Measurements from ENCODE around the gene NELL1. TPM values are rescaled to one million over a fixed set of nuclear protein-coding genes. Genes with fewer than 3 reads are reported as not detected.
A peak's percentile ranks its signal among the peaks of the same experiment; 100 is the strongest.

NELL1 gene
- total and polyA plus RNA-seq, 7 donors, result 0.34 to 1.1 (median 0.62) TPM; not detected in 3

- intact Hi-C loops (cut with DNase I), result no loop called here
- WGBS, 2 donors, result 1 to 4% methylated on average over 60 of the region's 60 CpGs
- no peak overlapping the region for H3K27ac ChIP-seq
- H3K27me3 ChIP-seq, result peaks cover 15 to 76% (median 42%) of the 10 kb centered on the region in 3 donors
- no peak for DNase-seq
- peaks cover 0 to 16% (median 13%) of the 10 kb centered on the region in 4 donors for H3K4me1 ChIP-seq
- no peaks in the 10 kb centered on the region for H3K9me3 ChIP-seq
- TF ChIP-seq POLR2A (IDR thresholded peaks at IDR 0.05) (no peak), CTCF (IDR thresholded peaks at IDR 0.05) (no peak), POLR2AphosphoS5 (IDR thresholded peaks at IDR 0.05) (no peak), EP300 (IDR thresholded peaks at IDR 0.05) (no peak)
- peak overlapping the region in 2 of 4 donors; percentile 12 to 21 for H3K4me3 ChIP-seq
- no peaks in the 10 kb centered on the region for H3K36me3 ChIP-seq
Observed at GRCh38 chr11:20669820-20670684, 666 bp downstream of the NELL1 start.

- intact Hi-C loops (cut with DNase I), result no loop called here
- Histone ChIP-seq H3K9me3 (no peaks in the 10 kb centered on the region), H3K4me3 (no peak overlapping the region), H3K27ac (no peak overlapping the region), H3K4me1 (peaks cover 0 to 16% (median 13%) of the 10 kb centered on the region in 4 donors), H3K27me3 (peaks cover 15 to 77% (median 42%) of the 10 kb centered on the region in 3 donors), H3K36me3 (no peaks in the 10 kb centered on the region)
- TF ChIP-seq CTCF (IDR thresholded peaks at IDR 0.05), result no peak
- 9 to 17% methylated on average over 21 of the region's 21 CpGs for WGBS, 2 donors
- no peak for DNase-seq
Observed at GRCh38 chr11:20670932-20671403, 1.6 kb downstream of the NELL1 start.

GRCh38 chr11:20671856-20672546 lies 2.6 kb downstream of the NELL1 start:
- H3K4me3 ChIP-seq, result no peak overlapping the region
- WGBS, 2 donors, result 22 to 36% methylated on average over 6 of the region's 6 CpGs
- no peak for TF ChIP-seq POLR2AphosphoS5 (IDR thresholded peaks at IDR 0.05)
- TF ChIP-seq CTCF (IDR thresholded peaks at IDR 0.05), result no peak
- intact Hi-C loops (cut with DNase I), result no loop called here
- DNase-seq, result no peak
- H3K27ac ChIP-seq, result no peak overlapping the region
- no peaks in the 10 kb centered on the region for H3K36me3 ChIP-seq
- peaks cover 15 to 77% (median 42%) of the 10 kb centered on the region in 3 donors for H3K27me3 ChIP-seq
- peaks cover 0 to 16% (median 13%) of the 10 kb centered on the region in 4 donors for H3K4me1 ChIP-seq
- H3K9me3 ChIP-seq, result no peaks in the 10 kb centered on the region

GRCh38 chr11:20672575-20672974 lies 3.2 kb downstream of the NELL1 start:
- intact Hi-C loops (cut with DNase I), result no loop called here
- WGBS, 2 donors, result 12 to 38% methylated on average over 2 of the region's 2 CpGs
- Histone ChIP-seq H3K27ac (no peak overlapping the region), H3K27me3 (peaks cover 15 to 72% (median 39%) of the 10 kb centered on the region in 3 donors), H3K4me1 (peaks cover 0 to 16% (median 13%) of the 10 kb centered on the region in 4 donors), H3K9me3 (no peaks in the 10 kb centered on the region), H3K36me3 (no peaks in the 10 kb centered on the region), H3K4me3 (no peak overlapping the region)
- DNase-seq, result no peak
- TF ChIP-seq POLR2AphosphoS5 (IDR thresholded peaks at IDR 0.05) (no peak), CTCF (IDR thresholded peaks at IDR 0.05) (no peak), EP300 (IDR thresholded peaks at IDR 0.05) (no peak), POLR2A (IDR thresholded peaks at IDR 0.05) (no peak)
